ENCODE measurements around the gene PCBP3. TPM values are rescaled to one million over a fixed set of nuclear protein-coding genes. Genes with fewer than 3 reads are reported as not detected.

The PCBP3 gene
- total and polyA plus RNA-seq, 2 of the 13 experiments (the other 11 are each of a cell fraction or from before 2014, with no cell fraction given), result not detected

DNA sequence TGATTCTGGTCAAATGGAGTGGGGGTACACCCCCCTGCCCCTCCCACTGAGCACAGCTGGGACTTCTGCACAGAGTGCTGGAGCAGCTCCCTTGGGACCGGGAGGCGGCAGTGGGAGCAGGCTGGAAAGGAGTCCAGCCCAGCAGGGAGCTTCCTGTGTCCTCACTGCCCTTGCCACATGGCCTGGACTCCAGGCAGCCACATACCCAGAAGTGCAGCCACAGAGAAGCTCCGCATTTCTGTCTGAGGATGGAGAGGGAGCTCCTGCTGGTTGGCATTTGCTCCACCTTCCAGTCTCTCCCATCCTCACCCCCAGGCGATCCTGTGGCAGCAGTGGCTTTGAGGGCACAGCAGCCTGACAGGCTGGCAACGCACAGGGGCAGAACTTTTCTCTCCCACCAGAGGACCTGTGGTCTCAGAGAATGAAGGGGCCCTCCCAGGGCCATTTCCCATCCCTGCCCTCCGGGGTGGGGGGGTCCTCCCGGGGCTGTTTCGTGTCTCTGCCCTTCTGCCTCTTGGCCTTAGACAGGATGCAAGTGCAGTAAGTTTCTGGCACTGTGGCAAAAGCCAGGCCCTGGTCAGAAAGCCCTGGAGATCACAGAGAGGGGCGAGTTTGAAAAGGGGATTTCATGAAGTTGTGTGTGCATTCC is 234.4 kb downstream of the PCBP3 start:
- no peak for FAIRE-seq
- H3K27ac ChIP-seq (ENCODE audit: extremely low read length, insufficient read depth, low read length), result no peak overlapping the region
- H3K9me3 ChIP-seq (ENCODE audit: low read length), result no peaks in the 10 kb centered on the region
- WGBS (ENCODE audit: low lambda C conversion rate), result 70% methylated on average over 2 of the region's 9 CpGs
- ChIA-PET CTCF (ENCODE audit: low intra/inter-chr PET ratio, low total read pairs) (no interaction called here), POLR2A (no interaction called here)
- H3K4me3 ChIP-seq (replicated peaks in 1 of 3; ENCODE audit: insufficient read depth in 1 of 3, low read depth in 2 of 3, low read length in 3 of 3), result no peak overlapping the region
- no peak overlapping the region for H2AFZ ChIP-seq (ENCODE audit: low read length)
- 0 out of 2 replicates have a peak, but pooled peaks cover 9% of the 10 kb centered on the region for H3K4me1 ChIP-seq (ENCODE audit: insufficient read depth, low read length)
- intact Hi-C loops (cut with micrococcal nuclease; ENCODE audit: unreplicated experiment), result no loop called here
- in situ Hi-C loops (cut with HindIII; ENCODE audit: extremely low pct_ligation_motif_present, low pct_unique_long_range_greater_than_20kb), result no loop called here
- no peak overlapping the region for H3K4me2 ChIP-seq (ENCODE audit: low read depth, low read length)
- no peak overlapping the region for H3K9ac ChIP-seq (ENCODE audit: insufficient read depth, low read depth, low read length)
- H3K27me3 ChIP-seq (ENCODE audit: control insufficient read depth in 1 of 2, insufficient read depth in 2 of 2, low read length in 2 of 2), result peaks cover 12 to 72% of the 10 kb centered on the region in 2 experiments
- ATAC-seq, result no peak
- BruUV-seq (replicated peaks), result no TSS peak
- H3K36me3 ChIP-seq (replicated peaks in 1 of 2; ENCODE audit: control insufficient read depth in 1 of 2, insufficient read depth in 2 of 2, low read length in 2 of 2), result no peaks in the 10 kb centered on the region
- no peaks in the 10 kb centered on the region for H3K79me2 ChIP-seq (ENCODE audit: insufficient read depth, low read length)
- H4K20me1 ChIP-seq (ENCODE audit: insufficient read depth, low read length), result no peaks in the 10 kb centered on the region
- DNase-seq (ENCODE audit: low spot score), result no peak
- TF ChIP-seq ZNF781 (CRISPR knock-in tag; IDR thresholded peaks at IDR 0.05; ENCODE audit: borderline replicate concordance, not compliant biosample characterization) (no peak), REXO4 (CRISPR knock-in tag; IDR thresholded peaks at IDR 0.05; ENCODE audit: borderline replicate concordance) (no peak), ZNF260 (CRISPR knock-in tag; IDR thresholded peaks at IDR 0.05; ENCODE audit: borderline replicate concordance, low read depth) (no peak), THAP8 (CRISPR knock-in tag; IDR thresholded peaks at IDR 0.05; ENCODE audit: borderline replicate concordance) (no peak), ZNF672 (CRISPR knock-in tag; IDR thresholded peaks at IDR 0.05) (no peak), ZNF83 (CRISPR knock-in tag; IDR thresholded peaks at IDR 0.05; ENCODE audit: borderline replicate concordance) (no peak), NR1H2 (CRISPR knock-in tag; IDR thresholded peaks at IDR 0.05; ENCODE audit: borderline replicate concordance, low read depth) (no peak), ZMAT3 (CRISPR knock-in tag; conservative IDR thresholded peaks at IDR 0.05) (no peak), PAWR (CRISPR knock-in tag; IDR thresholded peaks at IDR 0.05; ENCODE audit: borderline replicate concordance) (no peak), DMAP1 (CRISPR knock-in tag; IDR thresholded peaks at IDR 0.05) (no peak), JUND (CRISPR knock-in tag; IDR thresholded peaks at IDR 0.05) (no peak), HMGA1 (CRISPR knock-in tag; conservative IDR thresholded peaks at IDR 0.05) (no peak)
- TF ChIP-seq, protein P1, sequence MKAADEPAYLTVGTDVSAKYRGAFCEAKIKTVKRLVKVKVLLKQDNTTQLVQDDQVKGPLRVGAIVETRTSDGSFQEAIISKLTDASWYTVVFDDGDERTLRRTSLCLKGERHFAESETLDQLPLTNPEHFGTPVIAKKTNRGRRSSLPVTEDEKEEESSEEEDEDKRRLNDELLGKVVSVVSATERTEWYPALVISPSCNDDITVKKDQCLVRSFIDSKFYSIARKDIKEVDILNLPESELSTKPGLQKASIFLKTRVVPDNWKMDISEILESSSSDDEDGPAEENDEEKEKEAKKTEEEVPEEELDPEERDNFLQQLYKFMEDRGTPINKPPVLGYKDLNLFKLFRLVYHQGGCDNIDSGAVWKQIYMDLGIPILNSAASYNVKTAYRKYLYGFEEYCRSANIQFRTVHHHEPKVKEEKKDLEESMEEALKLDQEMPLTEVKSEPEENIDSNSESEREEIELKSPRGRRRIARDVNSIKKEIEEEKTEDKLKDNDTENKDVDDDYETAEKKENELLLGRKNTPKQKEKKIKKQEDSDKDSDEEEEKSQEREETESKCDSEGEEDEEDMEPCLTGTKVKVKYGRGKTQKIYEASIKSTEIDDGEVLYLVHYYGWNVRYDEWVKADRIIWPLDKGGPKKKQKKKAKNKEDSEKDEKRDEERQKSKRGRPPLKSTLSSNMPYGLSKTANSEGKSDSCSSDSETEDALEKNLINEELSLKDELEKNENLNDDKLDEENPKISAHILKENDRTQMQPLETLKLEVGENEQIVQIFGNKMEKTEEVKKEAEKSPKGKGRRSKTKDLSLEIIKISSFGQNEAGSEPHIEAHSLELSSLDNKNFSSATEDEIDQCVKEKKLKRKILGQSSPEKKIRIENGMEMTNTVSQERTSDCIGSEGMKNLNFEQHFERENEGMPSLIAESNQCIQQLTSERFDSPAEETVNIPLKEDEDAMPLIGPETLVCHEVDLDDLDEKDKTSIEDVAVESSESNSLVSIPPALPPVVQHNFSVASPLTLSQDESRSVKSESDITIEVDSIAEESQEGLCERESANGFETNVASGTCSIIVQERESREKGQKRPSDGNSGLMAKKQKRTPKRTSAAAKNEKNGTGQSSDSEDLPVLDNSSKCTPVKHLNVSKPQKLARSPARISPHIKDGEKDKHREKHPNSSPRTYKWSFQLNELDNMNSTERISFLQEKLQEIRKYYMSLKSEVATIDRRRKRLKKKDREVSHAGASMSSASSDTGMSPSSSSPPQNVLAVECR (CRISPR knock-in tag; IDR thresholded peaks at IDR 0.05; ENCODE audit: borderline replicate concordance), result no peak
- TF ChIP-seq, protein P2, sequence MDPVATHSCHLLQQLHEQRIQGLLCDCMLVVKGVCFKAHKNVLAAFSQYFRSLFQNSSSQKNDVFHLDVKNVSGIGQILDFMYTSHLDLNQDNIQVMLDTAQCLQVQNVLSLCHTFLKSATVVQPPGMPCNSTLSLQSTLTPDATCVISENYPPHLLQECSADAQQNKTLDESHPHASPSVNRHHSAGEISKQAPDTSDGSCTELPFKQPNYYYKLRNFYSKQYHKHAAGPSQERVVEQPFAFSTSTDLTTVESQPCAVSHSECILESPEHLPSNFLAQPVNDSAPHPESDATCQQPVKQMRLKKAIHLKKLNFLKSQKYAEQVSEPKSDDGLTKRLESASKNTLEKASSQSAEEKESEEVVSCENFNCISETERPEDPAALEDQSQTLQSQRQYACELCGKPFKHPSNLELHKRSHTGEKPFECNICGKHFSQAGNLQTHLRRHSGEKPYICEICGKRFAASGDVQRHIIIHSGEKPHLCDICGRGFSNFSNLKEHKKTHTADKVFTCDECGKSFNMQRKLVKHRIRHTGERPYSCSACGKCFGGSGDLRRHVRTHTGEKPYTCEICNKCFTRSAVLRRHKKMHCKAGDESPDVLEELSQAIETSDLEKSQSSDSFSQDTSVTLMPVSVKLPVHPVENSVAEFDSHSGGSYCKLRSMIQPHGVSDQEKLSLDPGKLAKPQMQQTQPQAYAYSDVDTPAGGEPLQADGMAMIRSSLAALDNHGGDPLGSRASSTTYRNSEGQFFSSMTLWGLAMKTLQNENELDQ (CRISPR knock-in tag; IDR thresholded peaks at IDR 0.05; ENCODE audit: borderline replicate concordance), result no peak

Data from HepG2 (cell line).